GM19468 (cell line): ENCODE measurements around the gene GALNT12.

Source experiments
- ATAC-seq: cut with Tn5 transposase; IDR thresholded peaks from one replicate; pipeline ENCODE4 v1.9.1; 2021; ENCODE audit warnings: mild to moderate bottlenecking, moderate library complexity, moderate number of reproducible peaks; ENCODE audit not compliant: unreplicated experiment; ENCODE audit errors: extremely low read depth

Gene GALNT12

GRCh38 chr9:98873951-98874371, 66.5 kb downstream of the GALNT12 start:
- no peak for ATAC-seq

GRCh38 chr9:98874721-98875255, 67.3 kb downstream of the GALNT12 start:
- no peak for ATAC-seq

GRCh38 chr9:98875536-98875935, 68.1 kb downstream of the GALNT12 start:
- ATAC-seq, result no peak

- ATAC-seq, result no peak
Observed at GRCh38 chr9:98877311-98877710, 69.8 kb downstream of the GALNT12 start.

- no peak for ATAC-seq
Observed at GRCh38 chr9:98879094-98879962, 71.9 kb downstream of the GALNT12 start.

GRCh38 chr9:98879963-98880310, 72.5 kb downstream of the GALNT12 start:
- no peak for ATAC-seq

- ATAC-seq, result no peak
Observed at GRCh38 chr9:98880311-98881015, 73.0 kb downstream of the GALNT12 start.

- no peak for ATAC-seq
Observed at GRCh38 chr9:98881356-98881755, 73.9 kb downstream of the GALNT12 start.

- no peak for ATAC-seq
Observed at GRCh38 chr9:98881836-98882568, 74.5 kb downstream of the GALNT12 start.

- no peak for ATAC-seq
Observed at GRCh38 chr9:98882569-98882923, 75.1 kb downstream of the GALNT12 start.

- ATAC-seq, result no peak
Observed at GRCh38 chr9:98883276-98883675, 75.8 kb downstream of the GALNT12 start.

- ATAC-seq, result no peak
Observed at GRCh38 chr9:98884849-98885248, 77.4 kb downstream of the GALNT12 start.

- ATAC-seq, result no peak
Observed at GRCh38 chr9:98885575-98886295, 78.3 kb downstream of the GALNT12 start.

- ATAC-seq, result no peak
Observed at GRCh38 chr9:98886691-98887229, 79.3 kb downstream of the GALNT12 start.

GRCh38 chr9:98887918-98888510, 80.5 kb downstream of the GALNT12 start:
- no peak for ATAC-seq

GRCh38 chr9:98888801-98889421, 81.4 kb downstream of the GALNT12 start:
- no peak for ATAC-seq

GRCh38 chr9:98890256-98890655, 82.8 kb downstream of the GALNT12 start:
- no peak for ATAC-seq

- no peak for ATAC-seq
Observed at GRCh38 chr9:98892288-98892687, 84.8 kb downstream of the GALNT12 start.

- ATAC-seq, result no peak
Observed at GRCh38 chr9:98892690-98893089, 85.2 kb downstream of the GALNT12 start.
